ENCODE measurements around the gene DENND1A.
A peak's percentile ranks its signal among the peaks of the same experiment; 100 is the strongest.
"Not testable (repeated sequence)": the region's sequence is repeated elsewhere in the genome, so short reads cannot be mapped to it uniquely, and the experiment has no call there.

Gene DENND1A

DNA sequence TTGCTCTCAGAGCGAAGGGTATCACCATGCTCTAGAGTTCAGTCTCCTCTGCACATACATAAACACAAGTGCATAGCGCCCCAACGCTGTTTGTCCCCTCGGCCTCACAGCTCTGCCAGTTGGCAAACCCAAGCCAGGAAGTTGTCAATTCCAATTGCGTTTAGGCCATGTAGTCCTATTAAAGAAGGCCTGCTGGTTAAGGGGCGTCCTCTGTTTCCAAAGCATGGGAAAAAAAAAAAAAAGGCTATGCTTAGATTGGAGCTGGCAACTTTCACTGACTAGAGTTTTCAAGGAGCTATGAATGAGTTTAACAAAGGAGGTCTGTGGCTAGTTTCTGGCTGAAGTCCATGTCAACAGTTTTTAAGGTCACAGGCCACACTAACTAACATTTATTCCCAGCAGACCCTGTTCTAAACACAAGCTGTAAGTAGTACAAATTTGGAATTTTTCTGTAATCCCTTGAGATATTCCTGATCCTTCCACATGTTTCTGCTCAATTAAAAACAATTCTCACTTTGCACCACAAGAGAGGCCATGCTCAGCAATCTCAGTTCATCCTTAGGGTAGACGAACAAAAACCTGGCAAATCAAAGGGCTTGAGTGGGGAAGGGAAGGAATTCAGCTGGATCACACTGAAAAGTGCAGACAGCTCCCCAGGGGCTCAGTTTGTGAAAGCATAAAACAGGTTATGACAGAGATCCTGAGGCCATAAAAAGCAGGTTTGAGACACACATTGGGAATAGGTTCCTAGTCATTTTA is 187.7 kb downstream of the DENND1A start:
- Histone ChIP-seq H3K9me3 (ENCODE audit: insufficient read depth, low read length) (no peaks in the 10 kb centered on the region), H3K9ac (ENCODE audit: insufficient read length, low read depth) (peak overlapping the region; percentile 6), H3K36me3 (ENCODE audit: insufficient read depth, insufficient read length, low read length) (no peaks in the 10 kb centered on the region), H3K27me3 (ENCODE audit: insufficient read depth, insufficient read length) (no peaks in the 10 kb centered on the region), H3K4me1 (ENCODE audit: insufficient read depth, insufficient read length) (no peaks in the 10 kb centered on the region), H3K4me3 (ENCODE audit: insufficient read length, low read depth) (no peak overlapping the region)
- no peak for TF ChIP-seq YY1 (IDR thresholded peaks at IDR 0.05; ENCODE audit: insufficient read depth, insufficient read length)
- TF ChIP-seq SUZ12 (IDR thresholded peaks at IDR 0.05; ENCODE audit: extremely low read depth, insufficient read depth, insufficient read length): no peak
- TF ChIP-seq ZNF274 (IDR thresholded peaks at IDR 0.05; ENCODE audit: low read depth, low read length): no peak
- no peak for DNase-seq (ENCODE audit: low read depth, low spot score)

DNA sequence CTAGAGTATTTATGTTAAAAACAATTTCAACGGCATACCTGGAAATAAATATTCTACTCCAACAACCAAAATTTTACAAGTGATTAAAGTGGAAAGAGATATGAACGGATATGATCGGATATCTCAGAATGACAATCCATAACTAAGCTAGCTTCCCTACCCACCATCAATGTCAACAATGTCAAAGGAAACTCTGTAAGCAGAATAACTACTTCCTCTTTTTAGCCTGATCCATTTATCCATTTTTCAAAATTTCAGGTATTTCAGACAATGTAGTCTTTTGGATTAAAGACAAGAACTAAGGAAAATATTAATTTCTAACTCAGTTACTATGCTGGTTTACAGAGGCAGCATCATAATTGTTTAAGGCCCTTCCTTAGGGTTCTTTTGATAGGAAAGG is 188.7 kb downstream of the DENND1A start:
- Histone ChIP-seq H3K4me3 (ENCODE audit: insufficient read length, low read depth) (no peak overlapping the region), H3K4me1 (ENCODE audit: insufficient read depth, insufficient read length) (no peaks in the 10 kb centered on the region), H3K27me3 (ENCODE audit: insufficient read depth, insufficient read length) (no peaks in the 10 kb centered on the region), H3K36me3 (ENCODE audit: insufficient read depth, insufficient read length, low read length) (no peaks in the 10 kb centered on the region), H3K9ac (ENCODE audit: insufficient read length, low read depth) (no peak overlapping the region), H3K9me3 (ENCODE audit: insufficient read depth, low read length) (no peaks in the 10 kb centered on the region)
- no peak for DNase-seq (ENCODE audit: low read depth, low spot score)
- TF ChIP-seq SUZ12 (IDR thresholded peaks at IDR 0.05; ENCODE audit: extremely low read depth, insufficient read depth, insufficient read length) (no peak), YY1 (IDR thresholded peaks at IDR 0.05; ENCODE audit: insufficient read depth, insufficient read length) (no peak), ZNF274 (IDR thresholded peaks at IDR 0.05; ENCODE audit: low read depth, low read length) (no peak)

DNA sequence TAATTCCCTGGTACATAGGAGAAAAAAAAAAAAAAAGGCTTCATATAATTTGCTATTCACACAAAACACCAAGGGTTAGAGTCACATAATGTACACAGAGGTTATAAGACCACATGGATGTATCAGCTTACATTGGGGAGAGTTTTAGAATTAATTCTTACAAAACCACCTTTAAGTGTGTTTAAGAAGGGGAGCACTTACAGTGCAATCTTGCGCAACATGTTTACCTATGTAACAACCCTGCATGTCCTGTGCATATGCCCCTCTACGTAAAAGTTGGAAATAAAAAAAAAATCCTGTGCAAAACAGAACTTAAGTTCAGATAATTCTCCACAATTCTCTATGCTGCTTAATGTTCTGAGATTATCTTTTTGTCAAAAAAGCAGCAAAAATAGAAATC is 190.0 kb downstream of the DENND1A start:
- no peak for DNase-seq (ENCODE audit: low read depth, low spot score)
- TF ChIP-seq SUZ12 (IDR thresholded peaks at IDR 0.05; ENCODE audit: extremely low read depth, insufficient read depth, insufficient read length): no peak
- TF ChIP-seq YY1 (IDR thresholded peaks at IDR 0.05; ENCODE audit: insufficient read depth, insufficient read length): no peak
- TF ChIP-seq ZNF274 (IDR thresholded peaks at IDR 0.05; ENCODE audit: low read depth, low read length): no peak
- Histone ChIP-seq H3K9me3 (ENCODE audit: insufficient read depth, low read length) (no peaks in the 10 kb centered on the region), H3K36me3 (ENCODE audit: insufficient read depth, insufficient read length, low read length) (no peaks in the 10 kb centered on the region), H3K9ac (ENCODE audit: insufficient read length, low read depth) (no peak overlapping the region), H3K27me3 (ENCODE audit: insufficient read depth, insufficient read length) (no peaks in the 10 kb centered on the region), H3K4me3 (ENCODE audit: insufficient read length, low read depth) (no peak overlapping the region), H3K4me1 (ENCODE audit: insufficient read depth, insufficient read length) (no peaks in the 10 kb centered on the region)

DNA sequence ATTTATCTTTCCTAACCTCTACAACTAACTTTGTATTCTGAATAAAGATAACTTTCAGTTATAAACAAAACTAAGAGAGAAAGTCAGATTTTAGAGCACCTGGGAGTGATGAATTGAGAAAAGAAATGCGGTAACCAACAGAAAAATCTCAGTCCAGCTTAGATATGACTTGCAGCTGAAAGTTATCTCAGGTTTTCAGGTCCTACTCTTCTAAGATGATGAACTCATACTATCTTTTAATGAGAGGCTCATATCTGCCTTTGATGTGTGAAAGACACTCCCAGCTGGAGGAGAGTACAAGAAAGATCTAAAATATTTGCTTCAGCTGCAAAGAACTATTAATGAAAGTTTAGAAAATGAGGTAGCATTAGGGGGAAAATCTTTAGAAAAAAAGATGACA is 190.5 kb downstream of the DENND1A start:
- no peaks in the 10 kb centered on the region for H3K9me3 ChIP-seq (ENCODE audit: insufficient read depth, low read length)
- no peaks in the 10 kb centered on the region for H3K27me3 ChIP-seq (ENCODE audit: insufficient read depth, insufficient read length)
- no peaks in the 10 kb centered on the region for H3K4me1 ChIP-seq (ENCODE audit: insufficient read depth, insufficient read length)
- no peak overlapping the region for H3K4me3 ChIP-seq (ENCODE audit: insufficient read length, low read depth)
- H3K36me3 ChIP-seq (ENCODE audit: insufficient read depth, insufficient read length, low read length): no peaks in the 10 kb centered on the region
- H3K9ac ChIP-seq (ENCODE audit: insufficient read length, low read depth): no peak overlapping the region
- TF ChIP-seq ZNF274 (IDR thresholded peaks at IDR 0.05; ENCODE audit: low read depth, low read length) (no peak), YY1 (IDR thresholded peaks at IDR 0.05; ENCODE audit: insufficient read depth, insufficient read length) (no peak), SUZ12 (IDR thresholded peaks at IDR 0.05; ENCODE audit: extremely low read depth, insufficient read depth, insufficient read length) (no peak)
- DNase-seq (ENCODE audit: low read depth, low spot score): no peak

DNA sequence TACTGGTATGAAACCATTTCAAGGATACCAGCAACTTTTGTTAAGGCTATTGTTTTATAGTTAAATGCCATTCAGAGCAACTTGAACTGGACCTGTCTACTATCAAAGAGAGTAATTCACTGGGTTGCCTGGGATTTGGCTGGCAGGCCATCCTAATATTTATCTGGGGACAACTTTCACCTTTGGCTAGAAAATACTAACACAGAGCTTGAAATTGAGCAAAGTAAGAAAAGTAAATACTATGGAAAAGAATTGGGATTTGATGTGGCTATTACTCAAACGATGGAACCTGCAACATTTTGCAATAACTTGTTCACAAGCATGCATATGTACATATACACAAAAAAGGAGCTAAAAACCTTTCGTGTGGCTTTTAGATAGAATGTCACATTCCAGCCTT is 191.3 kb downstream of the DENND1A start:
- H3K36me3 ChIP-seq (ENCODE audit: insufficient read depth, insufficient read length, low read length): no peaks in the 10 kb centered on the region
- no peak overlapping the region for H3K4me3 ChIP-seq (ENCODE audit: insufficient read length, low read depth)
- DNase-seq (ENCODE audit: low read depth, low spot score): no peak
- no peaks in the 10 kb centered on the region for H3K27me3 ChIP-seq (ENCODE audit: insufficient read depth, insufficient read length)
- TF ChIP-seq ZNF274 (IDR thresholded peaks at IDR 0.05; ENCODE audit: low read depth, low read length) (no peak), YY1 (IDR thresholded peaks at IDR 0.05; ENCODE audit: insufficient read depth, insufficient read length) (no peak), SUZ12 (IDR thresholded peaks at IDR 0.05; ENCODE audit: extremely low read depth, insufficient read depth, insufficient read length) (no peak)
- no peaks in the 10 kb centered on the region for H3K4me1 ChIP-seq (ENCODE audit: insufficient read depth, insufficient read length)
- no peak overlapping the region for H3K9ac ChIP-seq (ENCODE audit: insufficient read length, low read depth)
- H3K9me3 ChIP-seq (ENCODE audit: insufficient read depth, low read length): no peaks in the 10 kb centered on the region

DNA sequence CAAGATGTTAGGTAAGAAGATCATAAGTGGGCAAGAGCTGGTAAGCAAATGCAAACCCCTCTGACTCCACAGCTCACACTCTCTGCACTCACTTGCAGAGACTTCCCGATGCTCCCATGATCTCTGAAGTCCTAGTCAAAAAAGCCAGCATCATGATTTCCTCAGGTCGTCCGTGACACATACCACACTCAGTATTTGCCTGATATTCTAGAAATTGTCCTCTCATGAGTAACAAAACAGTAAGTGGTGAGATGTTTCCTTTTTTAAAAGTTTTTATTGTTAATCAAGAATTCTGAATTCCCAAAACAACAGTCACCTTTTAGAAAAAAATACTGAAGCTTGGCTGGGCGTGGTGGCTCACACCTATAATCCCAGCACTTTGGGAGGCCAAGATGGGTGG is 194.6 kb downstream of the DENND1A start:
- Histone ChIP-seq H3K4me3 (ENCODE audit: insufficient read length, low read depth) (no peak overlapping the region), H3K27me3 (ENCODE audit: insufficient read depth, insufficient read length) (no peaks in the 10 kb centered on the region), H3K36me3 (ENCODE audit: insufficient read depth, insufficient read length, low read length) (no peaks in the 10 kb centered on the region), H3K4me1 (ENCODE audit: insufficient read depth, insufficient read length) (no peaks in the 10 kb centered on the region), H3K9ac (ENCODE audit: insufficient read length, low read depth) (no peak overlapping the region), H3K9me3 (ENCODE audit: insufficient read depth, low read length) (no peaks in the 10 kb centered on the region)
- no peak for TF ChIP-seq ZNF274 (IDR thresholded peaks at IDR 0.05; ENCODE audit: low read depth, low read length)
- no peak for TF ChIP-seq SUZ12 (IDR thresholded peaks at IDR 0.05; ENCODE audit: extremely low read depth, insufficient read depth, insufficient read length)
- no peak for TF ChIP-seq YY1 (IDR thresholded peaks at IDR 0.05; ENCODE audit: insufficient read depth, insufficient read length)
- no peak for DNase-seq (ENCODE audit: low read depth, low spot score)

DNA sequence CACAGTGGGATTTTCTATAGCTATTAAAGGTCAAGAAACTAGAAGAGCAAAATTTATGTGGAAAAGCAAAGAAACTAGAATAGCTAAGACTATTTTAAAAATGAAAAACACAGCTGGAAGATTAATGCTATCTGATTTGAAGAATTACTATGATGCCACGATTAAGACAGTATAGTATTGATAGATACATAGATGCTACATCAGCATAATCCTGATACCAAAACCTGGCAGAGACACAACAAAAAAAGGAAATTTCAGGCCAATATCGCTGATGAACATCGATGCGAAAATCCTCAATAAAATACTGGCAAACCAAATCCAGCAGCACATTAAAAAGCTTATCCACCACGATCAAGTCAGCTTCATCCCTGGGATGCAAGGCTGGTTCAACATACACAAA is 201.4 kb downstream of the DENND1A start:
- not testable (repeated sequence) for H3K9ac ChIP-seq (ENCODE audit: insufficient read length, low read depth); H3K4me3 ChIP-seq (ENCODE audit: insufficient read length, low read depth)

More for the DNA sequence above, 201.4 kb downstream of the DENND1A start:
- not testable (repeated sequence) for H3K27me3 ChIP-seq (ENCODE audit: insufficient read depth, insufficient read length); H3K4me1 ChIP-seq (ENCODE audit: insufficient read depth, insufficient read length); H3K36me3 ChIP-seq (ENCODE audit: insufficient read depth, insufficient read length, low read length); DNase-seq (ENCODE audit: low read depth, low spot score); H3K9me3 ChIP-seq (ENCODE audit: insufficient read depth, low read length)

All from NT2/D1 (cell line).